GM10248 (cell line): ENCODE data around the gene STXBP6.

Experiments
- CTCF ChIA-PET: fragments of 300-600 bp; sonication (Branson Sonifier 250); formaldehyde crosslinking; extraction: SDS; loops from one replicate; lab custom pipeline; 2021; ENCODE audit warnings: antibody characterized with exemption; lab: Yijun Ruan, JAX
- POLR2A ChIA-PET: fragments of 350-650 bp; sonication (Branson Sonifier 250); formaldehyde crosslinking; extraction: SDS; loops from one replicate; lab custom pipeline; 2020; ENCODE audit warnings: antibody characterized with exemption; lab: Yijun Ruan, JAX
- DNase-seq: peaks from one replicate; pipeline ENCODE4 v3.0.0; 2012; ENCODE audit errors: extremely low spot score
- CTCF ChIP-seq: IDR thresholded peaks from 2 replicates; pipeline ENCODE4 v1.5.1; 2012; ENCODE audit warnings: mild to moderate bottlenecking, low read depth; ENCODE audit errors: extremely low read depth, missing control alignments, control extremely low read depth

STXBP6 gene

GRCh38 chr14:24817212-24818057 lies 232.5 kb downstream of the STXBP6 start:
- no peak for TF ChIP-seq CTCF
- DNase-seq, result no peak
- ChIA-PET POLR2A (no interaction called here), CTCF (interaction anchor here (1.0 to 1.5 kb wide), 2 partner anchors 40 to 334 kb away, joined by 3 read pairs; no protein-coding TSS in a partner anchor)

GRCh38 chr14:24816929-24817211 lies 233.1 kb downstream of the STXBP6 start:
- ChIA-PET POLR2A (no interaction called here), CTCF (interaction anchor here (1.5 to 1.7 kb wide), 2 partner anchors 25 to 39 kb away, joined by 3 to 4 read pairs; no protein-coding TSS in a partner anchor)

GRCh38 chr14:24816011-24816928 lies 233.7 kb downstream of the STXBP6 start:
- DNase-seq, result no peak
- no peak for TF ChIP-seq CTCF
- ChIA-PET CTCF (interaction anchor here (1.6 to 2.8 kb wide), 3 partner anchors 8 to 25 kb away, joined by 4 to 22 read pairs (median 5); no protein-coding TSS in a partner anchor), POLR2A (no interaction called here)

More at GRCh38 chr14:24816929-24817211, 233.1 kb downstream of the STXBP6 start:
- DNase-seq, result no peak
- no peak for TF ChIP-seq CTCF

- CTCF ChIA-PET, result interaction anchor here (1.6 to 2.8 kb wide), 3 partner anchors 9 to 24 kb away, joined by 4 to 22 read pairs (median 5); no protein-coding TSS in a partner anchor
- no peak for DNase-seq
- POLR2A ChIA-PET, result no interaction called here
- no peak for TF ChIP-seq CTCF
Observed at GRCh38 chr14:24815543-24815942, 234.4 kb downstream of the STXBP6 start.

- CTCF ChIA-PET, result interaction anchor here (1.0 to 2.8 kb wide), 3 partner anchors 9 to 10 kb away, joined by 3 to 22 read pairs (median 5); no protein-coding TSS in a partner anchor
Observed at GRCh38 chr14:24814944-24815343, 235.0 kb downstream of the STXBP6 start.

More at GRCh38 chr14:24814944-24815343, 235.0 kb downstream of the STXBP6 start:
- TF ChIP-seq CTCF, result no peak
- no peak for DNase-seq
- POLR2A ChIA-PET, result no interaction called here
